B cell (primary cell): Measurements from ENCODE around the gene CSNK2B. TPM values are rescaled to one million over a fixed set of nuclear protein-coding genes. Genes with fewer than 3 reads are reported as not detected.

Experiments used
- ATAC-seq: fragments of 200-7000 bp; cut with Tn5 transposase; one replicate; pipeline ENCODE4 v1.10.0; 2021; ENCODE audit warnings: low read depth, mild to moderate bottlenecking, moderate number of reproducible peaks, moderate library complexity
- CTCF ChIA-PET: fragments of 350-600 bp; sonication (Branson Sonifier 250); formaldehyde crosslinking; loops from one replicate; lab custom pipeline; 2021; ENCODE audit warnings: antibody characterized with exemption, inconsistent platforms; lab: Charles Lee
- POLR2A ChIA-PET: fragments of 350-600 bp; sonication (Branson Sonifier 250); formaldehyde crosslinking; loops from one replicate; lab custom pipeline; 2021; ENCODE audit warnings: antibody characterized with exemption; lab: Charles Lee
- DNase-seq: peaks from one replicate; pipeline ENCODE4 v3.0.0; 2013
- H2AFZ ChIP-seq: 2 replicates; pipeline ENCODE4 v1.6.1; 2012; ENCODE audit warnings: mild to moderate bottlenecking, low read depth, low read length; ENCODE audit not compliant: insufficient read depth, poor library complexity, severe bottlenecking
- H3K27ac ChIP-seq, 2 donors: 1 replicate in 1 of 2; 2 replicates in 1 of 2; pipeline ENCODE4 v1.5.1; 2012 to 2013; ENCODE audit warnings: low read length in 2 of 2, mild to moderate bottlenecking in 2 of 2, moderate library complexity in 1 of 2
- H3K27me3 ChIP-seq, 4 experiments: fragments of 200-600 bp in 1 of 4; sonication (generic) in 1 of 4; replicated peaks in 1 of 4; 1 replicate in 2 of 4; 2 replicates in 2 of 4; pipeline versions ENCODE4 v1.6.1 to v1.7.0; 2013 to 2016; ENCODE audit warnings: low read length in 3 of 4, mild to moderate bottlenecking in 2 of 4, mixed read lengths in 1 of 4, moderate library complexity in 1 of 4; ENCODE audit not compliant: insufficient read depth in 4 of 4, control insufficient read depth in 3 of 4; ENCODE audit errors: control extremely low read depth in 1 of 4
- H3K36me3 ChIP-seq, 2 experiments: replicated peaks in 1 of 2; 1 replicate in 1 of 2; 2 replicates in 1 of 2; pipeline versions ENCODE4 v1.6.1 to v1.7.1; 2013; ENCODE audit warnings: low read length in 1 of 2; ENCODE audit not compliant: insufficient read depth in 2 of 2, control insufficient read depth in 1 of 2; ENCODE audit errors: control extremely low read depth in 1 of 2, extremely low read depth in 1 of 2
- H3K4me1 ChIP-seq, 2 donors: fragments of 200-600 bp in 1 of 2; sonication (generic) in 1 of 2; 1 replicate in 1 of 2; 2 replicates in 1 of 2; pipeline versions ENCODE4 v1.5.1 to v1.6.1; 2013 to 2017; ENCODE audit warnings: low read length in 2 of 2; ENCODE audit not compliant: control insufficient read depth in 2 of 2, insufficient read depth in 2 of 2
- H3K4me2 ChIP-seq: replicated peaks from 2 replicates; pipeline ENCODE3; 2012; ENCODE audit warnings: mild to moderate bottlenecking, low read depth, low read length; ENCODE audit not compliant: poor library complexity, severe bottlenecking
- H3K4me3 ChIP-seq, 5 experiments: fragments of 200-600 bp in 1 of 5; sonication (generic) in 1 of 5; 1 replicate in 3 of 5; 2 replicates in 2 of 5; pipeline versions ENCODE4 v1.5.1 to v1.7.0; 2011 to 2016; ENCODE audit warnings: low read length in 4 of 5, mild to moderate bottlenecking in 4 of 5, low read depth in 2 of 5, control low read depth in 1 of 5, moderate library complexity in 1 of 5; ENCODE audit not compliant: insufficient read depth in 1 of 5; ENCODE audit errors: control extremely low read depth in 1 of 5, extremely low read depth in 1 of 5
- H3K79me2 ChIP-seq: fragments of 200-600 bp; sonication (generic); one replicate; pipeline ENCODE4 v1.6.0; 2016; ENCODE audit warnings: low read length; ENCODE audit not compliant: control insufficient read depth, insufficient read depth
- H3K9ac ChIP-seq: fragments of 200-600 bp; sonication (generic); 2 replicates; pipeline ENCODE4 v1.6.1; 2017; ENCODE audit warnings: mild to moderate bottlenecking, low read length, moderate library complexity
- H3K9me3 ChIP-seq, 3 donors: one replicate each; pipeline versions ENCODE4 v1.6.1 to v1.7.1; 2013; ENCODE audit warnings: low read length in 2 of 3; ENCODE audit not compliant: control insufficient read depth in 2 of 3, insufficient read depth in 1 of 3; ENCODE audit errors: control extremely low read depth in 1 of 3
- H4K20me1 ChIP-seq: 2 replicates; pipeline ENCODE4 v1.6.0; 2012; ENCODE audit warnings: mild to moderate bottlenecking, low read length; ENCODE audit not compliant: insufficient read depth, control insufficient read depth, poor library complexity, severe bottlenecking
- H3K27ac Mint-ChIP-seq: one replicate; pipeline ENCODE4 v1.8.0; 2021; ENCODE audit warnings: mixed read lengths
- H3K27me3 Mint-ChIP-seq: one replicate; pipeline ENCODE4 v1.8.0; 2021; ENCODE audit warnings: mixed read lengths
- H3K4me1 Mint-ChIP-seq: one replicate; pipeline ENCODE4 v1.8.0; 2021; ENCODE audit warnings: mixed read lengths
- H3K4me3 Mint-ChIP-seq: one replicate; pipeline ENCODE4 v1.8.0; 2021; ENCODE audit warnings: mixed read lengths
- H3K9me3 Mint-ChIP-seq: one replicate; pipeline ENCODE4 v1.8.0; 2022; ENCODE audit warnings: mixed read lengths; ENCODE audit not compliant: insufficient read depth
- CTCF ChIP-seq: fragments of 200-600 bp; IDR thresholded peaks from one replicate; pipeline ENCODE4 v1.8.0; 2022; ENCODE audit warnings: antibody characterized with exemption, mild to moderate bottlenecking
- EZH2 ChIP-seq: IDR thresholded peaks from 2 replicates; pipeline ENCODE4 v1.6.1; 2012; ENCODE audit warnings: borderline replicate concordance, low read depth, mild to moderate bottlenecking, moderate library complexity, low read length; ENCODE audit not compliant: insufficient read depth, poor library complexity, severe bottlenecking
- WGBS: methylation state at CpG from one replicate; pipeline ENCODE4 v1.1.5; 2013; ENCODE audit warnings: missing lambda C conversion rate; ENCODE audit not compliant: insufficient coverage; 5-methylcytosine and 5-hydroxymethylcytosine counted together
- intact Hi-C: fragments of 100-400 bp; cut with micrococcal nuclease; formaldehyde crosslinking; loops from one replicate; pipeline ENCODE4 v1.10.0; 2022
- polyA plus RNA-seq: library from polyadenylated mRNA; depleted of rRNA; stranded (reverse); fragments of >200 nt; gene quantifications from 2 replicates; pipeline ENCODE4 v1.2.3, GENCODE V29; 2012
- total RNA-seq, 2 donors: library from RNA; stranded (reverse); fragments of 120-200 nt in 1 of 2; gene quantifications; 1 replicate in 1 of 2; 2 replicates in 1 of 2; pipeline versions ENCODE4 v1.2.3 to v1.2.4, GENCODE V29; 2013 to 2022

CSNK2B gene
- total and polyA plus RNA-seq, 2 donors (not counting 1 experiment from before 2014, with no cell fraction given): 142 to 146 TPM

- H3K27ac Mint-ChIP-seq: no peak overlapping the region
- Histone ChIP-seq H3K27me3 (no peaks in the 10 kb centered on the region), H3K79me2 (peaks cover 6% of the 10 kb centered on the region), H3K27ac (no peak overlapping the region), H4K20me1 (peaks cover 34% of the 10 kb centered on the region), H2AFZ (no peak overlapping the region), H3K4me3 (no peak overlapping the region), H3K36me3 (peaks cover 7 to 87% of the 10 kb centered on the region in 2 experiments), H3K9ac (no peak overlapping the region), H3K9me3 (no peaks in the 10 kb centered on the region), H3K4me2 (no peak overlapping the region), H3K4me1 (no peaks in the 10 kb centered on the region)
- H3K4me1 Mint-ChIP-seq: no peaks in the 10 kb centered on the region
- 100% methylated on average over 1 of the region's 3 CpGs for WGBS
- no peak for DNase-seq
- H3K27me3 Mint-ChIP-seq: no peaks in the 10 kb centered on the region
- no peak for ATAC-seq
- no peak overlapping the region for H3K4me3 Mint-ChIP-seq
- ChIA-PET POLR2A (interaction anchor here (2.0 kb wide), 1 partner anchor 18 kb away, joined by 6 read pairs; the partner anchor contains the start of gene BAG6), CTCF (interaction anchor here (1.1 to 1.4 kb wide), 2 partner anchors 36 to 83 kb away, joined by 3 to 4 read pairs; no protein-coding TSS in a partner anchor)
- TF ChIP-seq CTCF (no peak), EZH2 (no peak)
- no peaks in the 10 kb centered on the region for H3K9me3 Mint-ChIP-seq
- intact Hi-C loops: no loop called here
These were observed 31.7 kb upstream of the CSNK2B start for GRCh38 chr6:31634131-31634530.

GRCh38 chr6:31634969-31635575 is 30.8 kb upstream of the CSNK2B start:
- CTCF ChIA-PET: interaction anchor here (0.8 to 1.1 kb wide), 2 partner anchors 36 to 84 kb away, joined by 3 to 5 read pairs; no protein-coding TSS in a partner anchor
- no peak overlapping the region for H3K4me3 ChIP-seq
- peaks cover 11 to 90% of the 10 kb centered on the region in 2 experiments for H3K36me3 ChIP-seq
- H2AFZ ChIP-seq: no peak overlapping the region
- H3K79me2 ChIP-seq: peaks cover 6% of the 10 kb centered on the region
- no peak overlapping the region for H3K4me2 ChIP-seq
- Mint-ChIP-seq H3K4me3 (no peak overlapping the region), H3K27me3 (no peaks in the 10 kb centered on the region), H3K4me1 (no peaks in the 10 kb centered on the region), H3K27ac (no peak overlapping the region), H3K9me3 (no peaks in the 10 kb centered on the region)
- DNase-seq (no peak), ATAC-seq (no peak)
- peaks cover 27% of the 10 kb centered on the region for H4K20me1 ChIP-seq
- TF ChIP-seq EZH2 (no peak), CTCF (no peak)
- intact Hi-C loops: no loop called here
- WGBS: 86% methylated on average over 11 of the region's 11 CpGs
- POLR2A ChIA-PET: interaction anchor here (2.0 kb wide), 1 partner anchor 17 kb away, joined by 6 read pairs; the partner anchor contains the start of gene BAG6
- H3K9ac ChIP-seq: no peak overlapping the region
- no peaks in the 10 kb centered on the region for H3K9me3 ChIP-seq
- no peaks in the 10 kb centered on the region for H3K27me3 ChIP-seq
- H3K27ac ChIP-seq: no peak overlapping the region
- H3K4me1 ChIP-seq: no peaks in the 10 kb centered on the region
